A549 (cell line): ENCODE measurements around the gene PKD2L1. TPM values are rescaled to one million over a fixed set of nuclear protein-coding genes. Genes with fewer than 3 reads are reported as not detected.
A peak's percentile ranks its signal among the peaks of the same experiment; 100 is the strongest.

Experiments used
- ATAC-seq, 2 experiments: fragments of 200-7000 bp in 1 of 2; fragments of >200 bp in 1 of 2; cut with Nextera tagmentation in 1 of 2; cut with Tn5 transposase in 1 of 2; 3 replicates each; pipeline versions ENCODE4 v1.8.0 to v1.9.1; 2018 to 2020; ENCODE audit warnings: mild to moderate bottlenecking in 1 of 2, moderate library complexity in 1 of 2
- CTCF ChIA-PET: fragments of 300-600 bp; sonication (Branson Sonifier 250); formaldehyde crosslinking; extraction: SDS; loops from one replicate; lab custom pipeline; 2021; ENCODE audit warnings: antibody characterized with exemption, inconsistent platforms; lab: Yijun Ruan, JAX
- POLR2A ChIA-PET: fragments of 350-600 bp; formaldehyde crosslinking; extraction: SDS; loops from one replicate; lab custom pipeline; 2021; ENCODE audit warnings: antibody characterized with exemption, inconsistent platforms; lab: Yijun Ruan, JAX
- DNase-seq, 2 experiments: peaks; one replicate each; pipeline versions ENCODE4 v3.0.0 to v3.0.0-alpha.2; 2011 to 2016; ENCODE audit warnings: low read depth in 1 of 2, low spot score in 1 of 2
- FAIRE-seq: peaks from 2 replicates; lab custom pipeline; 2011; peaks lifted over from hg19 to GRCh38; lab: Jason Lieb, UNC
- H3K27ac ChIP-seq, 2 experiments: fragments of >200 bp; sonication (Bioruptor Twin); formaldehyde crosslinking; 3 replicates each; pipeline ENCODE4 v1.5.1; 2016 to 2017
- H3K4me1 ChIP-seq: fragments of >200 bp; sonication (Bioruptor Twin); formaldehyde crosslinking; 3 replicates; pipeline ENCODE4 v1.6.1; 2016
- H3K4me2 ChIP-seq: fragments of >200 bp; sonication (Bioruptor Twin); formaldehyde crosslinking; 3 replicates; pipeline ENCODE4 v1.6.1; 2016
- H3K4me3 ChIP-seq: fragments of >200 bp; sonication (Bioruptor Twin); formaldehyde crosslinking; 3 replicates; pipeline ENCODE4 v1.5.1; 2016
- H3K9me3 ChIP-seq: fragments of >200 bp; sonication (Bioruptor Twin); formaldehyde crosslinking; 3 replicates; pipeline ENCODE4 v1.6.1; 2016
- CBX8 ChIP-seq: fragments of 200-600 bp; sonication (generic); IDR thresholded peaks from 2 replicates; pipeline ENCODE4 v1.6.1; 2016
- CEBPB ChIP-seq, 2 experiments: fragments of >200 bp in 1 of 2; sonication (Bioruptor Twin) in 1 of 2; formaldehyde crosslinking in 1 of 2; IDR thresholded peaks; 2 replicates each; pipeline ENCODE4 v1.6.1; 2012 to 2016
- CHD4 ChIP-seq: fragments of 200-600 bp; sonication (generic); IDR thresholded peaks from 2 replicates; pipeline ENCODE4 v1.6.1; 2016; ENCODE audit warnings: antibody characterized with exemption, mild to moderate bottlenecking, borderline replicate concordance
- EHF ChIP-seq: fragments of 250-450 bp; sonication (Bioruptor Pico); IDR thresholded peaks from 2 replicates; pipeline ENCODE4 v1.5.0; 2020; ENCODE audit warnings: mild to moderate bottlenecking
- EP300 ChIP-seq, 2 experiments: fragments of >200 bp; sonication (Bioruptor Twin); formaldehyde crosslinking; IDR thresholded peaks; 2 replicates in 1 of 2; 3 replicates in 1 of 2; pipeline ENCODE4 v1.6.1; 2016 to 2017
- ESRRA ChIP-seq: fragments of 150-350 bp; IDR thresholded peaks from 2 replicates; pipeline ENCODE4 v1.6.1; 2014; ENCODE audit warnings: mild to moderate bottlenecking, low read length, borderline replicate concordance
- FOSB ChIP-seq: fragments of 250-450 bp; sonication (Bioruptor Pico); IDR thresholded peaks from 2 replicates; pipeline ENCODE4 v1.5.0; 2020; ENCODE audit warnings: mild to moderate bottlenecking, moderate library complexity
- HDAC2 ChIP-seq: fragments of 200-600 bp; sonication (generic); IDR thresholded peaks from 2 replicates; pipeline ENCODE4 v1.6.1; 2016
- HEYL ChIP-seq: fragments of 250-450 bp; sonication (Bioruptor Pico); IDR thresholded peaks from 2 replicates; pipeline ENCODE4 v1.8.0; 2021; ENCODE audit warnings: mild to moderate bottlenecking, moderate library complexity
- HOXB5 ChIP-seq: fragments of 250-450 bp; sonication (Bioruptor Pico); IDR thresholded peaks from 2 replicates; pipeline ENCODE4 v1.5.0; 2020; ENCODE audit warnings: mild to moderate bottlenecking, moderate library complexity
- KDM5A ChIP-seq: fragments of 200-600 bp; sonication (generic); IDR thresholded peaks from 2 replicates; pipeline ENCODE4 v1.6.1; 2016; ENCODE audit warnings: antibody characterized with exemption, mild to moderate bottlenecking
- MAFK ChIP-seq: fragments of 450-650 bp; IDR thresholded peaks from 2 replicates; pipeline ENCODE4 v1.6.1; 2014; ENCODE audit not compliant: partially characterized antibody
- MAZ ChIP-seq: fragments of 150-350 bp; IDR thresholded peaks from 2 replicates; pipeline ENCODE4 v1.6.1; 2014; ENCODE audit warnings: antibody characterized with exemption, low read depth, low read length, borderline replicate concordance
- MYC ChIP-seq: IDR thresholded peaks from 2 replicates; pipeline ENCODE4 v1.6.1; 2012; ENCODE audit warnings: mild to moderate bottlenecking, inconsistent platforms, low read length, improper control_type of control experiment, borderline replicate concordance
- NFE2L2 ChIP-seq: fragments of 150-350 bp; conservative IDR thresholded peaks from 2 replicates; pipeline ENCODE4 v1.6.1; 2014; ENCODE audit warnings: low read length
- NPAS2 ChIP-seq: fragments of 250-450 bp; sonication (Bioruptor Pico); IDR thresholded peaks from 2 replicates; pipeline ENCODE4 v1.8.0; 2022; ENCODE audit warnings: mild to moderate bottlenecking, moderate library complexity, borderline replicate concordance
- SREBF2 ChIP-seq: fragments of 450-650 bp; IDR thresholded peaks from 2 replicates; pipeline ENCODE4 v1.6.1; 2014; ENCODE audit warnings: mild to moderate bottlenecking, moderate library complexity
- TP53 ChIP-seq: fragments of 250-450 bp; sonication (Bioruptor Pico); IDR thresholded peaks from 2 replicates; pipeline ENCODE4 v1.5.0; 2021; ENCODE audit warnings: mild to moderate bottlenecking, moderate library complexity
- ZC3H11A ChIP-seq: fragments of 450-650 bp; IDR thresholded peaks from 2 replicates; pipeline ENCODE4 v1.6.1; 2014; ENCODE audit warnings: antibody characterized with exemption, mild to moderate bottlenecking
- ZFP36 ChIP-seq: fragments of 450-650 bp; IDR thresholded peaks from 2 replicates; pipeline ENCODE4 v1.6.1; 2014; ENCODE audit warnings: borderline replicate concordance; ENCODE audit not compliant: partially characterized antibody
- ZNF302 ChIP-seq: fragments of 250-450 bp; sonication (Bioruptor Pico); IDR thresholded peaks from 2 replicates; pipeline ENCODE4 v1.9.0; 2021; ENCODE audit warnings: inconsistent platforms, mild to moderate bottlenecking, moderate library complexity
- WGBS: methylation state at CpG from one replicate; pipeline ENCODE4 v1.1.6; 2017; ENCODE audit errors: missing lambda C conversion rate; 5-methylcytosine and 5-hydroxymethylcytosine counted together
- polyA plus RNA-seq, 4 experiments: library from polyadenylated mRNA; depleted of rRNA in 3 of 4; stranded (reverse); fragments of >200 nt; fragmentation: RNase III in 1 of 4; extraction: RNeasy Plus Mini Kit Qiagen cat#74134 plus additional on column Dnase treatment in 1 of 4; gene quantifications; 2 replicates in 3 of 4; 3 replicates in 1 of 4; pipeline ENCODE4 v1.2.3, GENCODE V29; 2011 to 2017
- TF ChIP-seq, protein P1 (sequence below): IDR thresholded peaks from 2 replicates; pipeline ENCODE4 v1.6.1; 2012; ENCODE audit warnings: low read depth, borderline replicate concordance
- TF ChIP-seq, protein P2 (sequence below): IDR thresholded peaks from 2 replicates; pipeline ENCODE4 v1.6.1; 2012
- TF ChIP-seq, protein P3 (sequence below): fragments of >200 bp; sonication (Bioruptor Twin); formaldehyde crosslinking; IDR thresholded peaks from 2 replicates; pipeline ENCODE4 v1.6.1; 2016
- TF ChIP-seq, protein P4 (sequence below): fragments of >200 bp; sonication (Bioruptor Twin); formaldehyde crosslinking; IDR thresholded peaks from 3 replicates; pipeline ENCODE4 v1.5.1; 2016
- TF ChIP-seq, protein P5 (sequence below): fragments of >200 bp; sonication (Bioruptor Twin); formaldehyde crosslinking; IDR thresholded peaks from 3 replicates; pipeline ENCODE4 v1.6.1; 2016
- TF ChIP-seq, protein P6 (sequence below): fragments of 150-350 bp; IDR thresholded peaks from 2 replicates; pipeline ENCODE4 v1.6.1; 2014; ENCODE audit warnings: low read depth, mild to moderate bottlenecking, low read length
- TF ChIP-seq, protein P7 (sequence below): fragments of 450-650 bp; IDR thresholded peaks from 2 replicates; pipeline ENCODE4 v1.6.1; 2014; ENCODE audit warnings: antibody characterized with exemption
- TF ChIP-seq, protein P8 (sequence below): fragments of 200-600 bp; sonication (generic); IDR thresholded peaks from 2 replicates; pipeline ENCODE4 v1.6.1; 2016; ENCODE audit warnings: antibody characterized with exemption, mild to moderate bottlenecking, moderate library complexity

The PKD2L1 gene
- polyA plus RNA-seq, 2 of the 4 experiments (the other 2 are of a cell fraction) = 0.06 to 0.10 TPM

DNA sequence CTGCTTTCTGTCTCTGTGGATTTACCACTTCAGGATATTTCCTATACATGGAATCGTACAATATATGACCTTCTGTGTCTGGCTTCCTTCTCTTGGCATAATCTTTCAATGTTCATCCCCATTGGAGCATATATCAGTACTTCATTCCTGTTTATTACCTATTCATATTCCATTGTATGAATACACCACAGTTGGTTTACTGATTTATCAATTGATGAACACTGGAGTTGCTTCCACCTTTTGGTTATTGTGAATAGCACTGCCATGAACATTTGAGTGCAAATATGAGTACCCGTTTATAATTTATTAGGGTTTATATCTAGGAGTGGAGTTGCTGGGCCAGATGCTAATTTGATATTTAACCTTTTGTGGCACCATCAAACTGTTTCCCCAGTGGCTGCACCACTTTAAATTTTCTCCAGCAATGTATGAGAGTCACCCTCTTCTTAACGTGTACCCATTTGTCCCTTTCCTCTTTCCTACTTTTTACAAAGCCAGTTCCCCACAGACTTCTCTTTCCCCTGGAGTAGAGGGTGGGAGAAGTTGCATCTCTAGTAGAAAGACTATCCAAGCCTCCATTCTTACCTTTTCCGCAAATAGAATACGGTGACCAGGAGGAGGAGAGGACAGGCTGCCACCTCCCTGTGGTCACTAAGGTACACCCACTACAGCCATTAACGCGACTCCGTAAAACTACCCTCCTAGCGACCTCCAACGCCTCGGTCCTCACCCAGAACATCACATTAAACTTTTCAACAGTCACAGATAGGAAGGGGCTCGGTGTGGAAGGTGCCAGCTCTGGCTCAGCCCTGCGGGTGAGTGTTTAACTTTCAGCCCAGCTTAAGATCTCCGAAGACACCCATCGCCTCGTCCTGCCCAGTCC lies 42.6 kb upstream of the PKD2L1 start:
- Histone ChIP-seq H3K27ac (peak overlapping the region; percentile 97 to 98), H3K4me2 (peak overlapping the region; percentile 97), H3K4me3 (peak overlapping the region; percentile 39), H3K4me1 (peaks cover 61% of the 10 kb centered on the region), H3K9me3 (no peaks in the 10 kb centered on the region)
- DNase-seq = no peak
- CTCF ChIA-PET = interaction anchor here (0.7 to 3.0 kb wide), 8 partner anchors 8 to 82 kb away, joined by 3 to 24 read pairs (median 6); no protein-coding TSS in a partner anchor
- peak; percentile 9 to 20; a peak in 4 of 6 replicates for ATAC-seq
- no peak for FAIRE-seq
- 12% methylated on average over 14 of the region's 16 CpGs for WGBS
- POLR2A ChIA-PET = interaction anchor here (0.5 to 3.1 kb wide), 25 partner anchors 8 to 446 kb away, joined by 3 to 143 read pairs (median 4); partner anchors contain the start of genes HIF1AN, PKD2L1 and SCD
- TF ChIP-seq, protein P1, sequence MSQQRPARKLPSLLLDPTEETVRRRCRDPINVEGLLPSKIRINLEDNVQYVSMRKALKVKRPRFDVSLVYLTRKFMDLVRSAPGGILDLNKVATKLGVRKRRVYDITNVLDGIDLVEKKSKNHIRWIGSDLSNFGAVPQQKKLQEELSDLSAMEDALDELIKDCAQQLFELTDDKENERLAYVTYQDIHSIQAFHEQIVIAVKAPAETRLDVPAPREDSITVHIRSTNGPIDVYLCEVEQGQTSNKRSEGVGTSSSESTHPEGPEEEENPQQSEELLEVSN = no peak
- TF ChIP-seq ZNF302 (CRISPR knock-in tag) = no peak
- no peak for TF ChIP-seq EP300 (IDR thresholded peaks at IDR 0.05)
- TF ChIP-seq, protein P2, sequence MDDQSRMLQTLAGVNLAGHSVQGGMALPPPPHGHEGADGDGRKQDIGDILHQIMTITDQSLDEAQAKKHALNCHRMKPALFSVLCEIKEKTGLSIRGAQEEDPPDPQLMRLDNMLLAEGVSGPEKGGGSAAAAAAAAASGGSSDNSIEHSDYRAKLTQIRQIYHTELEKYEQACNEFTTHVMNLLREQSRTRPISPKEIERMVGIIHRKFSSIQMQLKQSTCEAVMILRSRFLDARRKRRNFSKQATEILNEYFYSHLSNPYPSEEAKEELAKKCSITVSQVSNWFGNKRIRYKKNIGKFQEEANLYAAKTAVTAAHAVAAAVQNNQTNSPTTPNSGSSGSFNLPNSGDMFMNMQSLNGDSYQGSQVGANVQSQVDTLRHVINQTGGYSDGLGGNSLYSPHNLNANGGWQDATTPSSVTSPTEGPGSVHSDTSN = no peak
- no peak for TF ChIP-seq SREBF2
- TF ChIP-seq, protein P3, sequence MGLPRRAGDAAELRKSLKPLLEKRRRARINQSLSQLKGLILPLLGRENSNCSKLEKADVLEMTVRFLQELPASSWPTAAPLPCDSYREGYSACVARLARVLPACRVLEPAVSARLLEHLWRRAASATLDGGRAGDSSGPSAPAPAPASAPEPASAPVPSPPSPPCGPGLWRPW = no peak
- TF ChIP-seq MAZ = no peak
- no peak for TF ChIP-seq NFE2L2
- TF ChIP-seq ZC3H11A = no peak
- TF ChIP-seq CHD4 = no peak
- no peak for TF ChIP-seq MYC
- TF ChIP-seq HOXB5 (CRISPR knock-in tag) = 0 out of 2 replicates have a peak, but pooled peaks have one; percentile 31
- TF ChIP-seq NPAS2 (CRISPR knock-in tag) = no peak
- 0 out of 2 replicates have a peak, but pooled peaks have one; percentile 34 for TF ChIP-seq FOSB (CRISPR knock-in tag)
- TF ChIP-seq, protein P4, sequence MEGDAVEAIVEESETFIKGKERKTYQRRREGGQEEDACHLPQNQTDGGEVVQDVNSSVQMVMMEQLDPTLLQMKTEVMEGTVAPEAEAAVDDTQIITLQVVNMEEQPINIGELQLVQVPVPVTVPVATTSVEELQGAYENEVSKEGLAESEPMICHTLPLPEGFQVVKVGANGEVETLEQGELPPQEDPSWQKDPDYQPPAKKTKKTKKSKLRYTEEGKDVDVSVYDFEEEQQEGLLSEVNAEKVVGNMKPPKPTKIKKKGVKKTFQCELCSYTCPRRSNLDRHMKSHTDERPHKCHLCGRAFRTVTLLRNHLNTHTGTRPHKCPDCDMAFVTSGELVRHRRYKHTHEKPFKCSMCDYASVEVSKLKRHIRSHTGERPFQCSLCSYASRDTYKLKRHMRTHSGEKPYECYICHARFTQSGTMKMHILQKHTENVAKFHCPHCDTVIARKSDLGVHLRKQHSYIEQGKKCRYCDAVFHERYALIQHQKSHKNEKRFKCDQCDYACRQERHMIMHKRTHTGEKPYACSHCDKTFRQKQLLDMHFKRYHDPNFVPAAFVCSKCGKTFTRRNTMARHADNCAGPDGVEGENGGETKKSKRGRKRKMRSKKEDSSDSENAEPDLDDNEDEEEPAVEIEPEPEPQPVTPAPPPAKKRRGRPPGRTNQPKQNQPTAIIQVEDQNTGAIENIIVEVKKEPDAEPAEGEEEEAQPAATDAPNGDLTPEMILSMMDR = no peak
- TF ChIP-seq, protein P5, sequence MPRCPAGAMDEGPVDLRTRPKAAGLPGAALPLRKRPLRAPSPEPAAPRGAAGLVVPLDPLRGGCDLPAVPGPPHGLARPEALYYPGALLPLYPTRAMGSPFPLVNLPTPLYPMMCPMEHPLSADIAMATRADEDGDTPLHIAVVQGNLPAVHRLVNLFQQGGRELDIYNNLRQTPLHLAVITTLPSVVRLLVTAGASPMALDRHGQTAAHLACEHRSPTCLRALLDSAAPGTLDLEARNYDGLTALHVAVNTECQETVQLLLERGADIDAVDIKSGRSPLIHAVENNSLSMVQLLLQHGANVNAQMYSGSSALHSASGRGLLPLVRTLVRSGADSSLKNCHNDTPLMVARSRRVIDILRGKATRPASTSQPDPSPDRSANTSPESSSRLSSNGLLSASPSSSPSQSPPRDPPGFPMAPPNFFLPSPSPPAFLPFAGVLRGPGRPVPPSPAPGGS = no peak
- TF ChIP-seq EHF (CRISPR knock-in tag) = no peak
- TF ChIP-seq, protein P6, sequence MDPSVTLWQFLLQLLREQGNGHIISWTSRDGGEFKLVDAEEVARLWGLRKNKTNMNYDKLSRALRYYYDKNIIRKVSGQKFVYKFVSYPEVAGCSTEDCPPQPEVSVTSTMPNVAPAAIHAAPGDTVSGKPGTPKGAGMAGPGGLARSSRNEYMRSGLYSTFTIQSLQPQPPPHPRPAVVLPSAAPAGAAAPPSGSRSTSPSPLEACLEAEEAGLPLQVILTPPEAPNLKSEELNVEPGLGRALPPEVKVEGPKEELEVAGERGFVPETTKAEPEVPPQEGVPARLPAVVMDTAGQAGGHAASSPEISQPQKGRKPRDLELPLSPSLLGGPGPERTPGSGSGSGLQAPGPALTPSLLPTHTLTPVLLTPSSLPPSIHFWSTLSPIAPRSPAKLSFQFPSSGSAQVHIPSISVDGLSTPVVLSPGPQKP = no peak
- TF ChIP-seq, protein P7, sequence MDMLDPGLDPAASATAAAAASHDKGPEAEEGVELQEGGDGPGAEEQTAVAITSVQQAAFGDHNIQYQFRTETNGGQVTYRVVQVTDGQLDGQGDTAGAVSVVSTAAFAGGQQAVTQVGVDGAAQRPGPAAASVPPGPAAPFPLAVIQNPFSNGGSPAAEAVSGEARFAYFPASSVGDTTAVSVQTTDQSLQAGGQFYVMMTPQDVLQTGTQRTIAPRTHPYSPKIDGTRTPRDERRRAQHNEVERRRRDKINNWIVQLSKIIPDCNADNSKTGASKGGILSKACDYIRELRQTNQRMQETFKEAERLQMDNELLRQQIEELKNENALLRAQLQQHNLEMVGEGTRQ = no peak
- no peak for TF ChIP-seq ZFP36
- TF ChIP-seq CBX8 = no peak
- TF ChIP-seq MAFK = no peak
- TF ChIP-seq TP53 (CRISPR knock-in tag) = peak; percentile 81; the same call in 1 of the 2 replicates
- no peak for TF ChIP-seq ESRRA
- no peak for TF ChIP-seq CEBPB (IDR thresholded peaks at IDR 0.05)
- TF ChIP-seq, protein P8, sequence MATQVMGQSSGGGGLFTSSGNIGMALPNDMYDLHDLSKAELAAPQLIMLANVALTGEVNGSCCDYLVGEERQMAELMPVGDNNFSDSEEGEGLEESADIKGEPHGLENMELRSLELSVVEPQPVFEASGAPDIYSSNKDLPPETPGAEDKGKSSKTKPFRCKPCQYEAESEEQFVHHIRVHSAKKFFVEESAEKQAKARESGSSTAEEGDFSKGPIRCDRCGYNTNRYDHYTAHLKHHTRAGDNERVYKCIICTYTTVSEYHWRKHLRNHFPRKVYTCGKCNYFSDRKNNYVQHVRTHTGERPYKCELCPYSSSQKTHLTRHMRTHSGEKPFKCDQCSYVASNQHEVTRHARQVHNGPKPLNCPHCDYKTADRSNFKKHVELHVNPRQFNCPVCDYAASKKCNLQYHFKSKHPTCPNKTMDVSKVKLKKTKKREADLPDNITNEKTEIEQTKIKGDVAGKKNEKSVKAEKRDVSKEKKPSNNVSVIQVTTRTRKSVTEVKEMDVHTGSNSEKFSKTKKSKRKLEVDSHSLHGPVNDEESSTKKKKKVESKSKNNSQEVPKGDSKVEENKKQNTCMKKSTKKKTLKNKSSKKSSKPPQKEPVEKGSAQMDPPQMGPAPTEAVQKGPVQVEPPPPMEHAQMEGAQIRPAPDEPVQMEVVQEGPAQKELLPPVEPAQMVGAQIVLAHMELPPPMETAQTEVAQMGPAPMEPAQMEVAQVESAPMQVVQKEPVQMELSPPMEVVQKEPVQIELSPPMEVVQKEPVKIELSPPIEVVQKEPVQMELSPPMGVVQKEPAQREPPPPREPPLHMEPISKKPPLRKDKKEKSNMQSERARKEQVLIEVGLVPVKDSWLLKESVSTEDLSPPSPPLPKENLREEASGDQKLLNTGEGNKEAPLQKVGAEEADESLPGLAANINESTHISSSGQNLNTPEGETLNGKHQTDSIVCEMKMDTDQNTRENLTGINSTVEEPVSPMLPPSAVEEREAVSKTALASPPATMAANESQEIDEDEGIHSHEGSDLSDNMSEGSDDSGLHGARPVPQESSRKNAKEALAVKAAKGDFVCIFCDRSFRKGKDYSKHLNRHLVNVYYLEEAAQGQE = no peak
- no peak for TF ChIP-seq HEYL (CRISPR knock-in tag)
- TF ChIP-seq KDM5A = no peak
- TF ChIP-seq HDAC2 = no peak
